A549 (cell line): ENCODE measurements around the gene KCNC2. TPM values are rescaled to one million over a fixed set of nuclear protein-coding genes. Genes with fewer than 3 reads are reported as not detected.

Experiments
- ATAC-seq, 2 experiments: fragments of 200-7000 bp in 1 of 2; fragments of >200 bp in 1 of 2; cut with Nextera tagmentation in 1 of 2; cut with Tn5 transposase in 1 of 2; 3 replicates each; pipeline versions ENCODE4 v1.8.0 to v1.9.1; 2018 to 2020; ENCODE audit warnings: mild to moderate bottlenecking in 1 of 2, moderate library complexity in 1 of 2
- CTCF ChIA-PET: fragments of 300-600 bp; sonication (Branson Sonifier 250); formaldehyde crosslinking; extraction: SDS; loops from one replicate; lab custom pipeline; 2021; ENCODE audit warnings: antibody characterized with exemption, inconsistent platforms; lab: Yijun Ruan, JAX
- POLR2A ChIA-PET: fragments of 350-600 bp; formaldehyde crosslinking; extraction: SDS; loops from one replicate; lab custom pipeline; 2021; ENCODE audit warnings: antibody characterized with exemption, inconsistent platforms; lab: Yijun Ruan, JAX
- DNase-seq, 2 experiments: peaks; one replicate each; pipeline versions ENCODE4 v3.0.0 to v3.0.0-alpha.2; 2011 to 2016; ENCODE audit warnings: low read depth in 1 of 2, low spot score in 1 of 2
- FAIRE-seq: peaks from 2 replicates; lab custom pipeline; 2011; peaks lifted over from hg19 to GRCh38; lab: Jason Lieb, UNC
- H3K27ac ChIP-seq, 2 experiments: fragments of >200 bp; sonication (Bioruptor Twin); formaldehyde crosslinking; 3 replicates each; pipeline ENCODE4 v1.5.1; 2016 to 2017
- H3K4me1 ChIP-seq: fragments of >200 bp; sonication (Bioruptor Twin); formaldehyde crosslinking; 3 replicates; pipeline ENCODE4 v1.6.1; 2016
- H3K4me2 ChIP-seq: fragments of >200 bp; sonication (Bioruptor Twin); formaldehyde crosslinking; 3 replicates; pipeline ENCODE4 v1.6.1; 2016
- H3K4me3 ChIP-seq: fragments of >200 bp; sonication (Bioruptor Twin); formaldehyde crosslinking; 3 replicates; pipeline ENCODE4 v1.5.1; 2016
- H3K9me3 ChIP-seq: fragments of >200 bp; sonication (Bioruptor Twin); formaldehyde crosslinking; 3 replicates; pipeline ENCODE4 v1.6.1; 2016
- ATOH8 ChIP-seq: fragments of 250-450 bp; sonication (Bioruptor Pico); IDR thresholded peaks from 2 replicates; pipeline ENCODE4 v1.5.0; 2020; ENCODE audit warnings: low read depth, mild to moderate bottlenecking, moderate library complexity
- BHLHE40 ChIP-seq: IDR thresholded peaks from 2 replicates; pipeline ENCODE4 v1.6.1; 2012; ENCODE audit warnings: low read depth, low read length, inconsistent platforms
- CBX2 ChIP-seq: fragments of 200-600 bp; sonication (generic); IDR thresholded peaks from 2 replicates; pipeline ENCODE4 v1.6.1; 2016; ENCODE audit warnings: low read depth, mild to moderate bottlenecking, borderline replicate concordance
- EHF ChIP-seq: fragments of 250-450 bp; sonication (Bioruptor Pico); IDR thresholded peaks from 2 replicates; pipeline ENCODE4 v1.5.0; 2020; ENCODE audit warnings: mild to moderate bottlenecking
- ELK1 ChIP-seq: fragments of 150-350 bp; IDR thresholded peaks from 2 replicates; pipeline ENCODE4 v1.6.1; 2014; ENCODE audit warnings: low read depth, mild to moderate bottlenecking, low read length
- ESRRA ChIP-seq: fragments of 150-350 bp; IDR thresholded peaks from 2 replicates; pipeline ENCODE4 v1.6.1; 2014; ENCODE audit warnings: mild to moderate bottlenecking, low read length, borderline replicate concordance
- FOSL2 ChIP-seq, 2 experiments: fragments of 450-650 bp in 1 of 2; fragments of >200 bp in 1 of 2; sonication (Bioruptor Twin) in 1 of 2; formaldehyde crosslinking; IDR thresholded peaks; 2 replicates each; pipeline versions ENCODE4 v1.5.0 to v1.6.1; 2016 to 2020; ENCODE audit warnings: mild to moderate bottlenecking in 1 of 2, moderate library complexity in 1 of 2
- HEYL ChIP-seq: fragments of 250-450 bp; sonication (Bioruptor Pico); IDR thresholded peaks from 2 replicates; pipeline ENCODE4 v1.8.0; 2021; ENCODE audit warnings: mild to moderate bottlenecking, moderate library complexity
- HMGXB4 ChIP-seq: fragments of 250-450 bp; sonication (Bioruptor Pico); IDR thresholded peaks from 2 replicates; pipeline ENCODE4 v1.5.0; 2021; ENCODE audit warnings: mild to moderate bottlenecking, moderate library complexity, borderline replicate concordance
- HOXB13 ChIP-seq: fragments of 250-450 bp; sonication (Bioruptor Pico); IDR thresholded peaks from 2 replicates; pipeline ENCODE4 v1.5.0; 2020; ENCODE audit warnings: low read depth, mild to moderate bottlenecking, moderate library complexity
- HOXB5 ChIP-seq: fragments of 250-450 bp; sonication (Bioruptor Pico); IDR thresholded peaks from 2 replicates; pipeline ENCODE4 v1.5.0; 2020; ENCODE audit warnings: mild to moderate bottlenecking, moderate library complexity
- JUN ChIP-seq, 2 experiments: fragments of >200 bp; sonication (Bioruptor Twin); formaldehyde crosslinking; IDR thresholded peaks; 2 replicates in 1 of 2; 3 replicates in 1 of 2; pipeline ENCODE4 v1.6.1; 2016 to 2017
- MAX ChIP-seq: IDR thresholded peaks from 2 replicates; pipeline ENCODE4 v1.6.1; 2012
- MAZ ChIP-seq: fragments of 150-350 bp; IDR thresholded peaks from 2 replicates; pipeline ENCODE4 v1.6.1; 2014; ENCODE audit warnings: antibody characterized with exemption, low read depth, low read length, borderline replicate concordance
- POLR2AphosphoS2 ChIP-seq: conservative IDR thresholded peaks from 2 replicates; pipeline ENCODE4 v1.6.1; 2012; ENCODE audit warnings: low read length, improper control_type of control experiment, inconsistent platforms
- REST ChIP-seq: fragments of 200-600 bp; sonication (generic); IDR thresholded peaks from 2 replicates; pipeline ENCODE4 v1.6.1; 2016; ENCODE audit warnings: antibody characterized with exemption, mild to moderate bottlenecking, moderate library complexity
- RFX5 ChIP-seq: fragments of 450-650 bp; IDR thresholded peaks from 2 replicates; pipeline ENCODE4 v1.7.1; 2014; ENCODE audit warnings: antibody characterized with exemption, mild to moderate bottlenecking, moderate library complexity
- RNF2 ChIP-seq: fragments of 200-600 bp; sonication (generic); IDR thresholded peaks from 2 replicates; pipeline ENCODE4 v1.6.1; 2016; ENCODE audit warnings: low read depth, mild to moderate bottlenecking, antibody characterized with exemption, moderate library complexity, borderline replicate concordance
- USF2 ChIP-seq: fragments of 450-650 bp; IDR thresholded peaks from 2 replicates; pipeline ENCODE4 v1.6.1; 2014; ENCODE audit warnings: antibody characterized with exemption
- ZFP36 ChIP-seq: fragments of 450-650 bp; IDR thresholded peaks from 2 replicates; pipeline ENCODE4 v1.6.1; 2014; ENCODE audit warnings: borderline replicate concordance; ENCODE audit not compliant: partially characterized antibody
- WGBS: methylation state at CpG from one replicate; pipeline ENCODE4 v1.1.6; 2017; ENCODE audit errors: missing lambda C conversion rate; 5-methylcytosine and 5-hydroxymethylcytosine counted together
- polyA minus RNA-seq: library from RNA; depleted of rRNA, polyadenylated mRNA; stranded (reverse); fragments of >200 nt; gene quantifications from 2 replicates; pipeline ENCODE4 v1.2.3, GENCODE V29; 2011; rRNA and poly(A)+ RNA removed
- polyA plus RNA-seq, 4 experiments: library from polyadenylated mRNA; depleted of rRNA in 3 of 4; stranded (reverse); fragments of >200 nt; fragmentation: RNase III in 1 of 4; extraction: RNeasy Plus Mini Kit Qiagen cat#74134 plus additional on column Dnase treatment in 1 of 4; gene quantifications; 2 replicates in 3 of 4; 3 replicates in 1 of 4; pipeline ENCODE4 v1.2.3, GENCODE V29; 2011 to 2017

Gene KCNC2
- polyA plus RNA-seq (2011; rRNA removed) (not detected in 2 replicates), polyA plus RNA-seq (2017; fragmentation: RNase III; extraction: RNeasy Plus Mini Kit Qiagen cat#74134 plus additional on column Dnase treatment) (not detected in 3 replicates), polyA minus RNA-seq (not detected in 2 replicates)
- polyA plus RNA-seq (2012; cell fraction: cytosol; rRNA removed) = not detected in 2 replicates
- polyA plus RNA-seq (2012; cell fraction: nucleus; rRNA removed) = not detected in 2 replicates

GRCh38 chr12:75209812-75210138, at the start of gene KCNC2:
TSS of gene KCNC2 (minus strand) at chr12:75209839.
- no peak for TF ChIP-seq ATOH8 (CRISPR knock-in tag)
- TF ChIP-seq HOXB13 = no peak
- no peak for TF ChIP-seq HOXB5 (CRISPR knock-in tag)
- no peak for TF ChIP-seq HMGXB4 (CRISPR knock-in tag)
- TF ChIP-seq REST = no peak
- no peak for TF ChIP-seq RNF2
- TF ChIP-seq ZFP36 = no peak
- WGBS = 8% methylated on average over 3 of the region's 3 CpGs
- H3K27ac ChIP-seq = no peak within 1 kb of the TSS
- no peaks in the 10 kb centered on the region for H3K9me3 ChIP-seq
- H3K4me2 ChIP-seq = peak within 1 kb of the TSS; percentile 56
- CTCF ChIA-PET = interaction anchor here (0.6 kb wide), 2 partner anchors 213 to 516 kb away, joined by 3 read pairs; no protein-coding TSS in a partner anchor
- DNase-seq (no peak), ATAC-seq (no peak), FAIRE-seq (no peak)
- H3K4me1 ChIP-seq = no peaks in the 10 kb centered on the region
- no peak within 1 kb of the TSS for H3K4me3 ChIP-seq
- POLR2A ChIA-PET = no interaction called here

GRCh38 chr12:75259143-75259542, 49.5 kb upstream of the KCNC2 start:
- H3K4me1 ChIP-seq = no peaks in the 10 kb centered on the region
- H3K4me2 ChIP-seq = no peak overlapping the region
- H3K4me3 ChIP-seq = no peak overlapping the region
- no peaks in the 10 kb centered on the region for H3K9me3 ChIP-seq
- no peak for TF ChIP-seq MAX
- no peak for TF ChIP-seq POLR2AphosphoS2
- no peak for TF ChIP-seq EHF (CRISPR knock-in tag)
- no peak for TF ChIP-seq RFX5
- TF ChIP-seq FOSL2 (IDR thresholded peaks at IDR 0.05) = no peak
- TF ChIP-seq FOSL2 (CRISPR knock-in tag; IDR thresholded peaks at IDR 0.05) = no peak
- no peak for TF ChIP-seq CBX2
- no peak for TF ChIP-seq JUN (IDR thresholded peaks at IDR 0.05)
- no peak for TF ChIP-seq MAZ
- TF ChIP-seq USF2 = no peak
- TF ChIP-seq HMGXB4 (CRISPR knock-in tag) = no peak
- TF ChIP-seq ESRRA = no peak
- no peak for TF ChIP-seq BHLHE40
- no peak for TF ChIP-seq ELK1
- no peak for TF ChIP-seq HOXB13
- TF ChIP-seq HEYL (CRISPR knock-in tag) = no peak
- FAIRE-seq = no peak
- 90% methylated on average over 1 of the region's 1 CpG for WGBS
- no peak for ATAC-seq
- H3K27ac ChIP-seq = no peak overlapping the region
- POLR2A ChIA-PET = no interaction called here
- DNase-seq = no peak
- CTCF ChIA-PET = interaction anchor here (0.9 kb wide), 1 partner anchor 14 kb away, joined by 3 read pairs; no protein-coding TSS in a partner anchor
